Cardiac muscle cell (in vitro differentiated cells and primary cell): Measurements from ENCODE around the gene PYDC1. TPM values are rescaled to one million over a fixed set of nuclear protein-coding genes. Genes with fewer than 3 reads are reported as not detected.

ENCODE experiments used
- DNase-seq, 2 donors: peaks; one replicate each; pipeline versions ENCODE4 v3.0.0 to v3.0.0-alpha.2; 2010 to 2017; ENCODE audit warnings: low read depth in 1 of 2, low spot score in 1 of 2
- H3K27ac ChIP-seq: fragments of 200-600 bp; sonication (generic); 2 replicates; pipeline ENCODE4 v1.5.1; 2016
- H3K27me3 ChIP-seq: fragments of 200-600 bp; sonication (generic); 2 replicates; pipeline ENCODE4 v1.6.0; 2016; ENCODE audit warnings: control low read depth
- H3K36me3 ChIP-seq: fragments of 200-600 bp; sonication (generic); 2 replicates; pipeline ENCODE4 v1.5.1; 2016; ENCODE audit warnings: control low read depth
- H3K4me1 ChIP-seq: fragments of 200-600 bp; sonication (generic); 2 replicates; pipeline ENCODE4 v1.8.1; 2017; ENCODE audit warnings: low read depth, mild to moderate bottlenecking, mixed run types
- H3K4me3 ChIP-seq: fragments of 200-600 bp; sonication (generic); 2 replicates; pipeline ENCODE4 v1.5.1; 2016; ENCODE audit warnings: mild to moderate bottlenecking
- H3K9me3 ChIP-seq: fragments of 200-600 bp; sonication (generic); 2 replicates; pipeline ENCODE4 v1.5.1; 2017; ENCODE audit warnings: low read depth, mild to moderate bottlenecking, control low read depth
- CTCF ChIP-seq: IDR thresholded peaks from 2 replicates; pipeline ENCODE4 v1.5.1; 2012; ENCODE audit warnings: low read depth, mild to moderate bottlenecking, low read length
- polyA plus RNA-seq: library from polyadenylated mRNA; unstranded; fragments of >200 nt; fragmentation: Nextera tagmentation; extraction: Ambion mirVana; gene quantifications from 2 replicates; pipeline ENCODE4 v1.2.1, GENCODE V29; 2016
- total RNA-seq: library from RNA; depleted of rRNA; stranded (reverse); fragments of >200 nt; gene quantifications from 2 replicates; pipeline ENCODE4 v1.2.3, GENCODE V29; 2016

PYDC1 gene
- total and polyA plus RNA-seq, 2 experiments from 2014 or later = not detected

- Histone ChIP-seq H3K4me3 (no peak overlapping the region), H3K36me3 (peaks cover 86% of the 10 kb centered on the region), H3K4me1 (peaks cover 16% of the 10 kb centered on the region), H3K27me3 (no peaks in the 10 kb centered on the region), H3K27ac (no peak overlapping the region), H3K9me3 (no peaks in the 10 kb centered on the region)
- DNase-seq = no peak
- no peak for TF ChIP-seq CTCF
Measured at GRCh38 chr16:31186176-31186575, 30.8 kb downstream of the PYDC1 start.

GRCh38 chr16:31185339-31185738, 31.6 kb downstream of the PYDC1 start:
- TF ChIP-seq CTCF = no peak
- Histone ChIP-seq H3K9me3 (no peaks in the 10 kb centered on the region), H3K4me3 (no peak overlapping the region), H3K27ac (no peak overlapping the region), H3K27me3 (no peaks in the 10 kb centered on the region), H3K4me1 (peaks cover 16% of the 10 kb centered on the region), H3K36me3 (peaks cover 78% of the 10 kb centered on the region)
- DNase-seq = no peak

- H3K36me3 ChIP-seq = peaks cover 73% of the 10 kb centered on the region
- no peak overlapping the region for H3K27ac ChIP-seq
- DNase-seq = no peak
- TF ChIP-seq CTCF = no peak
- no peaks in the 10 kb centered on the region for H3K9me3 ChIP-seq
- peaks cover 16% of the 10 kb centered on the region for H3K4me1 ChIP-seq
- H3K4me3 ChIP-seq = no peak overlapping the region
- no peaks in the 10 kb centered on the region for H3K27me3 ChIP-seq
Measured at GRCh38 chr16:31184888-31185287, 32.0 kb downstream of the PYDC1 start.

GRCh38 chr16:31183432-31184428, 33.2 kb downstream of the PYDC1 start:
- peaks cover 62% of the 10 kb centered on the region for H3K36me3 ChIP-seq
- H3K4me3 ChIP-seq = no peak overlapping the region
- no peak overlapping the region for H3K27ac ChIP-seq
- no peak for TF ChIP-seq CTCF
- DNase-seq = no peak
- peaks cover 16% of the 10 kb centered on the region for H3K4me1 ChIP-seq
- H3K27me3 ChIP-seq = no peaks in the 10 kb centered on the region
- no peaks in the 10 kb centered on the region for H3K9me3 ChIP-seq

- no peaks in the 10 kb centered on the region for H3K27me3 ChIP-seq
- peaks cover 48% of the 10 kb centered on the region for H3K36me3 ChIP-seq
- DNase-seq = no peak
- H3K27ac ChIP-seq = no peak overlapping the region
- H3K4me1 ChIP-seq = peaks cover 16% of the 10 kb centered on the region
- peak overlapping the region; percentile 94 for H3K4me3 ChIP-seq
- H3K9me3 ChIP-seq = no peaks in the 10 kb centered on the region
- no peak for TF ChIP-seq CTCF
Measured at GRCh38 chr16:31182391-31182790, 34.5 kb downstream of the PYDC1 start.
